ENCODE results near the gene MKS1.

Gene MKS1

GRCh38 chr17:58184986-58185761 lies 33.9 kb downstream of the MKS1 start:
- TF ChIP-seq, protein P1, sequence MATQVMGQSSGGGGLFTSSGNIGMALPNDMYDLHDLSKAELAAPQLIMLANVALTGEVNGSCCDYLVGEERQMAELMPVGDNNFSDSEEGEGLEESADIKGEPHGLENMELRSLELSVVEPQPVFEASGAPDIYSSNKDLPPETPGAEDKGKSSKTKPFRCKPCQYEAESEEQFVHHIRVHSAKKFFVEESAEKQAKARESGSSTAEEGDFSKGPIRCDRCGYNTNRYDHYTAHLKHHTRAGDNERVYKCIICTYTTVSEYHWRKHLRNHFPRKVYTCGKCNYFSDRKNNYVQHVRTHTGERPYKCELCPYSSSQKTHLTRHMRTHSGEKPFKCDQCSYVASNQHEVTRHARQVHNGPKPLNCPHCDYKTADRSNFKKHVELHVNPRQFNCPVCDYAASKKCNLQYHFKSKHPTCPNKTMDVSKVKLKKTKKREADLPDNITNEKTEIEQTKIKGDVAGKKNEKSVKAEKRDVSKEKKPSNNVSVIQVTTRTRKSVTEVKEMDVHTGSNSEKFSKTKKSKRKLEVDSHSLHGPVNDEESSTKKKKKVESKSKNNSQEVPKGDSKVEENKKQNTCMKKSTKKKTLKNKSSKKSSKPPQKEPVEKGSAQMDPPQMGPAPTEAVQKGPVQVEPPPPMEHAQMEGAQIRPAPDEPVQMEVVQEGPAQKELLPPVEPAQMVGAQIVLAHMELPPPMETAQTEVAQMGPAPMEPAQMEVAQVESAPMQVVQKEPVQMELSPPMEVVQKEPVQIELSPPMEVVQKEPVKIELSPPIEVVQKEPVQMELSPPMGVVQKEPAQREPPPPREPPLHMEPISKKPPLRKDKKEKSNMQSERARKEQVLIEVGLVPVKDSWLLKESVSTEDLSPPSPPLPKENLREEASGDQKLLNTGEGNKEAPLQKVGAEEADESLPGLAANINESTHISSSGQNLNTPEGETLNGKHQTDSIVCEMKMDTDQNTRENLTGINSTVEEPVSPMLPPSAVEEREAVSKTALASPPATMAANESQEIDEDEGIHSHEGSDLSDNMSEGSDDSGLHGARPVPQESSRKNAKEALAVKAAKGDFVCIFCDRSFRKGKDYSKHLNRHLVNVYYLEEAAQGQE (IDR thresholded peaks at IDR 0.05; ENCODE audit: low read depth): no peak
- TF ChIP-seq MAX (IDR thresholded peaks at IDR 0.05): no peak
- no peak for TF ChIP-seq TAF1 (IDR thresholded peaks at IDR 0.05; ENCODE audit: low read depth)
- TF ChIP-seq EP300 (IDR thresholded peaks at IDR 0.05; ENCODE audit: borderline replicate concordance): no peak
- TF ChIP-seq NFIC (IDR thresholded peaks at IDR 0.05): no peak
- TF ChIP-seq, protein P2, sequence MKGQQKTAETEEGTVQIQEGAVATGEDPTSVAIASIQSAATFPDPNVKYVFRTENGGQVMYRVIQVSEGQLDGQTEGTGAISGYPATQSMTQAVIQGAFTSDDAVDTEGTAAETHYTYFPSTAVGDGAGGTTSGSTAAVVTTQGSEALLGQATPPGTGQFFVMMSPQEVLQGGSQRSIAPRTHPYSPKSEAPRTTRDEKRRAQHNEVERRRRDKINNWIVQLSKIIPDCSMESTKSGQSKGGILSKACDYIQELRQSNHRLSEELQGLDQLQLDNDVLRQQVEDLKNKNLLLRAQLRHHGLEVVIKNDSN (IDR thresholded peaks at IDR 0.05): no peak

- no peak for TF ChIP-seq TCF12 (IDR thresholded peaks at IDR 0.05; ENCODE audit: low read depth)
- TF ChIP-seq ZBTB7A (IDR thresholded peaks at IDR 0.05; ENCODE audit: low read depth): no peak
- TF ChIP-seq RAD21 (IDR thresholded peaks at IDR 0.05; ENCODE audit: low read depth): no peak
- TF ChIP-seq, protein P1 (IDR thresholded peaks at IDR 0.05; ENCODE audit: low read depth): no peak
- no peak for TF ChIP-seq TAF1 (IDR thresholded peaks at IDR 0.05; ENCODE audit: low read depth)
- TF ChIP-seq MAX (IDR thresholded peaks at IDR 0.05): peak; percentile 41; the same call in 1 of the 2 replicates
- TF ChIP-seq TEAD4 (IDR thresholded peaks at IDR 0.05): no peak
- TF ChIP-seq NFIC (IDR thresholded peaks at IDR 0.05): no peak
- no peak for TF ChIP-seq YY1 (IDR thresholded peaks at IDR 0.05; ENCODE audit: low read depth)
- TF ChIP-seq EP300 (IDR thresholded peaks at IDR 0.05; ENCODE audit: borderline replicate concordance): no peak
- no peak for TF ChIP-seq FOXM1 (IDR thresholded peaks at IDR 0.05; ENCODE audit: borderline replicate concordance, low read depth)
- no peak for TF ChIP-seq CREB1 (IDR thresholded peaks at IDR 0.05; ENCODE audit: low read depth)
- TF ChIP-seq, protein P2 (IDR thresholded peaks at IDR 0.05): peak; percentile 53; the same call in 1 of the 2 replicates
- TF ChIP-seq EGR1 (IDR thresholded peaks at IDR 0.05): no peak
These were observed 34.6 kb downstream of the MKS1 start for GRCh38 chr17:58184308-58184985.

- TF ChIP-seq CEBPB (IDR thresholded peaks at IDR 0.05) (no peak), CREB1 (IDR thresholded peaks at IDR 0.05; ENCODE audit: low read depth) (no peak), EP300 (IDR thresholded peaks at IDR 0.05; ENCODE audit: borderline replicate concordance) (no peak), YY1 (IDR thresholded peaks at IDR 0.05; ENCODE audit: low read depth) (no peak), RAD21 (IDR thresholded peaks at IDR 0.05; ENCODE audit: low read depth) (no peak), TAF1 (IDR thresholded peaks at IDR 0.05; ENCODE audit: low read depth) (no peak), ZBTB7A (IDR thresholded peaks at IDR 0.05; ENCODE audit: low read depth) (no peak), FOXM1 (IDR thresholded peaks at IDR 0.05; ENCODE audit: borderline replicate concordance, low read depth) (no peak), TCF12 (IDR thresholded peaks at IDR 0.05; ENCODE audit: low read depth) (no peak), NFIC (IDR thresholded peaks at IDR 0.05) (no peak), TEAD4 (IDR thresholded peaks at IDR 0.05) (no peak), MAX (IDR thresholded peaks at IDR 0.05) (no peak), EGR1 (IDR thresholded peaks at IDR 0.05) (no peak)
- TF ChIP-seq, protein P2 (IDR thresholded peaks at IDR 0.05): no peak
- TF ChIP-seq, protein P1 (IDR thresholded peaks at IDR 0.05; ENCODE audit: low read depth): no peak
These were observed 35.5 kb downstream of the MKS1 start for GRCh38 chr17:58183514-58183913.

Measured in Ishikawa (cell line).